HUES64 (cell line): ENCODE results near the gene ERICH4.

Experiments used
- H3K27ac ChIP-seq: 2 replicates; pipeline ENCODE4 v1.7.0; 2013; ENCODE audit warnings: low read depth, low read length, inconsistent platforms
- H3K27me3 ChIP-seq: 2 replicates; pipeline ENCODE4 v1.6.1; 2013; ENCODE audit warnings: mild to moderate bottlenecking, low read length; ENCODE audit not compliant: insufficient read depth
- H3K36me3 ChIP-seq: 2 replicates; pipeline ENCODE4 v1.6.1; 2013; ENCODE audit warnings: mild to moderate bottlenecking, low read length; ENCODE audit not compliant: insufficient read depth
- H3K4me1 ChIP-seq: 2 replicates; pipeline ENCODE4 v1.6.1; 2013; ENCODE audit warnings: mild to moderate bottlenecking, low read length, moderate library complexity; ENCODE audit not compliant: insufficient read depth
- H3K4me3 ChIP-seq: 2 replicates; pipeline ENCODE4 v1.5.1; 2013; ENCODE audit warnings: mild to moderate bottlenecking, low read length, moderate library complexity
- H3K9ac ChIP-seq: 2 replicates; pipeline ENCODE4 v1.6.1; 2013; ENCODE audit warnings: mild to moderate bottlenecking, low read depth, low read length
- H3K9me3 ChIP-seq: 2 replicates; pipeline ENCODE4 v1.6.1; 2013; ENCODE audit warnings: low read depth, low read length; ENCODE audit not compliant: insufficient read depth
- WGBS: fragments of 150-250, 120-280 bp; methylation state at CpG from one replicate; pipeline ENCODE4 v1.1.7; 2013; ENCODE audit warnings: missing lambda C conversion rate; 5-methylcytosine and 5-hydroxymethylcytosine counted together

The ERICH4 gene

DNA sequence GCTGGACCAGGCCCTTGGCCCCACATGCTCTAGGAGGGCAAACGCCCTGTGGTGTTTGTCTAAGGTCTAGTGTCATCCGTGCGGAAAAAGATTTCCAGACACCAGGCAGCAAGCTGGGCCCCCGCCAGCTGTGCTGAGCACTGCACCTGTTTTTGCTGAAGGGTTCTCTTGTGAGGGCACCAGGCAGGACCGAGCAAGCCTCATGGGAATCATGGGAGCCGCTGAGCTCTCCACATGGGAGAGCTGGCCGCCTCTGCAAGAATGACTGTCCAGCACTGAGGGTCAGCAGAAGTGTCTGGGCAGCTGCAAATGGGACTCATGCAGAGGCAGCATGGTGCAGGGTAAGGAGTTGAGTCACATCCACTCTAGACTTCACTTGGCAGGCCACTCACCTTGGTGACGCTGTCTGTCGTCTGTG, 27.8 kb upstream of the ERICH4 start:
- peaks cover 43% of the 10 kb centered on the region for H3K36me3 ChIP-seq
- WGBS = 96% methylated on average over 9 of the region's 9 CpGs

DNA sequence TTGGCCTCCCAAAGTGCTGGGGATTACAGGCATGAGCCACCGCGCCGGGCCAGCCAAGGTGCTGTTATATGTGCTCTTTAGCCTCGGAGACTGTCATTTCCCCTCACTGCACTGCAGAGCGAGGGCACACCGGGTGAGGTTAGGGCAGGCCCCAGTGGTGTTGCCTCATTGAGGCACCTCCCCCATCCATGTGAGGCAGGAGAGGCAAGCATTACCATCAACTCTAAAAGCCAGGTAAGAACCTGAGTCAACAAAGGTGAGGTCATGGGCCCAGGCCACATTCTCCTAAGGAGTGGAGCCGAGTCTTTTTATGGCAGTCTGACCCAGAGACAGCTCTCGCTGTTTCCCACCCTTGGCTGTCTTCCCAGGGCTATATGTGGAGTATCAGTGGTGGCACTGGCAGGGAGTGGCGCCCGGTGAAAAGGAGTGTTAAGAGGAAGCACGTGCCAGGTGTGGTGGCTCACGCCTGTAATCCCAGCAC, 26.7 kb upstream of the ERICH4 start:
- H3K4me3 ChIP-seq = no peak overlapping the region
- no peaks in the 10 kb centered on the region for H3K9me3 ChIP-seq
- WGBS = 94% methylated on average over 12 of the region's 12 CpGs
- H3K36me3 ChIP-seq = peaks cover 41% of the 10 kb centered on the region
- H3K9ac ChIP-seq = no peak overlapping the region
- H3K4me1 ChIP-seq = no peaks in the 10 kb centered on the region
- no peaks in the 10 kb centered on the region for H3K27me3 ChIP-seq
- H3K27ac ChIP-seq = no peak overlapping the region

More for the DNA sequence above, 27.8 kb upstream of the ERICH4 start:
- Histone ChIP-seq H3K27me3 (no peaks in the 10 kb centered on the region), H3K9ac (no peak overlapping the region), H3K4me1 (no peaks in the 10 kb centered on the region), H3K4me3 (no peak overlapping the region), H3K9me3 (no peaks in the 10 kb centered on the region), H3K27ac (no peak overlapping the region)

DNA sequence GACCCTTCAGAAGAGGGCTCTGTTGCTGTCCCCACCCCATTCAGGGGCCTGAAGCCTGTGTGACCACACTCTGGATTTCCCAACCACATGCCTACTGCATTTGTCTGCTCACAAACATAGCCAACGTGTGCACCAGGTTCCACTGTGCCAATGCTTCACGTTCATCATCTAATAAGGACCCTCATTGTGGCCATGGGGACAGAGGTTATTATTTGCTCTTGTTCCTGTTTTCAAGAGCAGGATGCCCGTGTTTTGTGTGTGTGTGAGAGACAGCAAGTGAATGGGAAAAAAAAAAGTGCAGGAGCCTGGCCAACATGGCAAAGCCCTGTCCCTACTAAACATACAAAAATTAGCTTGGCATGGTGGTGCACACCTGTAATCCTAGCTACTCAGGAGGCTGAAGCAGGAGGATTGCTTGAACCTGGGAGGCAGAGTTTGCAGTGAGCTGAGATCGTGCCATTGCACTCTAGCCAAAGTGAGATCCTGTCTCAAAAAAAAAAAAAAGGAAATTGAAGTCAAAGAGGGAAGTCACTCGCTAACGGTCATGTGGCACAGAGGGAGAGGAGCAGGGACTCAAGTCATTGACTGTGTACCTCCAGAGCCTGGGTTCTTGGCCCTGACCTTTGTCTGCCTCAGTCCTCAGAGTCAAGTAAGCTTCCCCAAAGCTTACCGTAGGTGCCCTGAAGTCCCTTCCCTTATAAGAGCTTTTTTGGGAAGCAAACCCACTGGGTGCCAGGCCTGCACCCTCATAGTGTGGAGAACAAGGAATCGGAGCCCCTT, 22.7 kb upstream of the ERICH4 start:
- WGBS = 91% methylated on average over 8 of the region's 8 CpGs
- Histone ChIP-seq H3K27me3 (no peaks in the 10 kb centered on the region), H3K27ac (no peak overlapping the region), H3K4me3 (no peak overlapping the region), H3K9me3 (no peaks in the 10 kb centered on the region), H3K36me3 (peaks cover 44% of the 10 kb centered on the region), H3K4me1 (no peaks in the 10 kb centered on the region), H3K9ac (no peak overlapping the region)

DNA sequence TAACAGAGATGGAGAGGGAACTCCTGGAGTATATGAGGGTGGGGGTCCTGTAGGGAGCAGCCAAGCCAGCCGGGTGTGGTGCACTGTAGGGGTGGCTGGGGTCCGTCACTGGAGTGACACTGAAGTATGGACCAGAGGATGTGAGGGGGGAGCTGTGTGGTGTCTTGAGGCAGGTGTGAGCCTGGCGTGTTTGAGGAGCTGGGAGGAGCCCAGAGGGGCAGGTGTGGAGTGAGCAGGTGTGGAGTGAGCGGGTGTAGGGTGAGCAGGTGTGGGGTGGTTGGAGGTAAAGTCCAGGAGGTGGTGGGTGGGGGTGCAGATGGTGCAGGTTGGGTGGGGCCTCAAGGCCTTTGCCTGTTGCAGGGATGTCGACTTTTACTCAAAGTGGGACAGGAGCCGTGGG, 21.6 kb upstream of the ERICH4 start:
- Histone ChIP-seq H3K27me3 (no peaks in the 10 kb centered on the region), H3K9me3 (no peaks in the 10 kb centered on the region), H3K27ac (no peak overlapping the region), H3K9ac (no peak overlapping the region), H3K36me3 (peaks cover 39% of the 10 kb centered on the region), H3K4me1 (no peaks in the 10 kb centered on the region), H3K4me3 (no peak overlapping the region)
- WGBS = 89% methylated on average over 6 of the region's 6 CpGs

DNA sequence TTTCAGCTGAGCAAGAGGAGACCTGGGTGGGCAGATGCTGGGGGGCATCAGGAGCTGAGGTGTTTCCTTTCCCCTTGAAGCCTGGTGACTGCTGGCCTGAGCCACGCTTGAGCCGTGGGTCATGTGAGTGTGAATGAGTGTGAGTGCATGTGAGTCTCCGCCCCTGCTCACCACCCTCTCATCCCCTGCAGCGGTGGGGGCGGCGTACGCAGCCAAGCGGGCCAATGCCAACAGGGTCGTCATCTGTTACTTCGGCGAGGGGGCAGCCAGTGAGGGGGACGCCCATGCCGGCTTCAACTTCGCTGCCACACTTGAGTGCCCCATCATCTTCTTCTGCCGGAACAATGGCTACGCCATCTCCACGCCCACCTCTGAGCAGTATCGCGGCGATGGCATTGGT, 21.0 kb upstream of the ERICH4 start:
- 95% methylated on average over 20 of the region's 20 CpGs for WGBS
- Histone ChIP-seq H3K4me1 (peaks cover 5% of the 10 kb centered on the region; the same call in 1 of the 2 replicates), H3K27me3 (no peaks in the 10 kb centered on the region), H3K9ac (no peak overlapping the region), H3K9me3 (no peaks in the 10 kb centered on the region), H3K27ac (no peak overlapping the region), H3K36me3 (peaks cover 36% of the 10 kb centered on the region), H3K4me3 (no peak overlapping the region)

DNA sequence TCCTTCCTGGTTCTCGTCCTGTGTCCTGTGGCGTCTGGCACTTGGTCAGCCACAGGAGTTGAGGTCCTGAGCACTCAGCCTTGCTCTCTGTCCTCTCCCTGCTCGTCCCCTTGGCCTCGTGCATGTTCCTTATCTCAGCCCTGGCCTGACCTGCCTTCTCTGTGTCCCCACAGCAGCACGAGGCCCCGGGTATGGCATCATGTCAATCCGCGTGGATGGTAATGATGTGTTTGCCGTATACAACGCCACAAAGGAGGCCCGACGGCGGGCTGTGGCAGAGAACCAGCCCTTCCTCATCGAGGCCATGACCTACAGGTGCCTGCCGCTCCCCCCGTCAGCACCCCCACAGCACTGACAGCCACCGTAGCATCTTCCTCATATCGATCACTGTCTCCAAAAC, 20.5 kb upstream of the ERICH4 start:
- Histone ChIP-seq H3K27me3 (no peaks in the 10 kb centered on the region), H3K4me3 (no peak overlapping the region), H3K27ac (no peak overlapping the region), H3K4me1 (peaks cover 5% of the 10 kb centered on the region; the same call in 1 of the 2 replicates), H3K9me3 (no peaks in the 10 kb centered on the region), H3K9ac (no peak overlapping the region), H3K36me3 (peaks cover 32% of the 10 kb centered on the region)
- WGBS = 91% methylated on average over 18 of the region's 18 CpGs

DNA sequence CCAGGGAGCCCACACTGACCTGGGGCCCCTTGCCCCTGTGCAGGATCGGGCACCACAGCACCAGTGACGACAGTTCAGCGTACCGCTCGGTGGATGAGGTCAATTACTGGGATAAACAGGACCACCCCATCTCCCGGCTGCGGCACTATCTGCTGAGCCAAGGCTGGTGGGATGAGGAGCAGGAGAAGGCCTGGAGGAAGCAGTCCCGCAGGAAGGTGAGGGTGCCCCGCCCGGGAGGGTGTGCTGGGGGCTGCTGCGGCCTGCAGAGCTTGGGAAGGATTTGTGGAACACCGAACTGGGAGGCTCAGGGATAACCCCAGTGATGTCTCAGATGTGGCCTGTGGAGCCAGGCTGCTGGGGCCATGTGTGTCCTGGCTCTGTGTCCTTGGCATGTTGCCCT, 20.0 kb upstream of the ERICH4 start:
- Histone ChIP-seq H3K36me3 (peaks cover 32% of the 10 kb centered on the region), H3K4me1 (peaks cover 5% of the 10 kb centered on the region; the same call in 1 of the 2 replicates), H3K4me3 (no peak overlapping the region), H3K27ac (no peak overlapping the region), H3K9me3 (no peaks in the 10 kb centered on the region), H3K9ac (no peak overlapping the region), H3K27me3 (no peaks in the 10 kb centered on the region)
- 94% methylated on average over 12 of the region's 12 CpGs for WGBS

DNA sequence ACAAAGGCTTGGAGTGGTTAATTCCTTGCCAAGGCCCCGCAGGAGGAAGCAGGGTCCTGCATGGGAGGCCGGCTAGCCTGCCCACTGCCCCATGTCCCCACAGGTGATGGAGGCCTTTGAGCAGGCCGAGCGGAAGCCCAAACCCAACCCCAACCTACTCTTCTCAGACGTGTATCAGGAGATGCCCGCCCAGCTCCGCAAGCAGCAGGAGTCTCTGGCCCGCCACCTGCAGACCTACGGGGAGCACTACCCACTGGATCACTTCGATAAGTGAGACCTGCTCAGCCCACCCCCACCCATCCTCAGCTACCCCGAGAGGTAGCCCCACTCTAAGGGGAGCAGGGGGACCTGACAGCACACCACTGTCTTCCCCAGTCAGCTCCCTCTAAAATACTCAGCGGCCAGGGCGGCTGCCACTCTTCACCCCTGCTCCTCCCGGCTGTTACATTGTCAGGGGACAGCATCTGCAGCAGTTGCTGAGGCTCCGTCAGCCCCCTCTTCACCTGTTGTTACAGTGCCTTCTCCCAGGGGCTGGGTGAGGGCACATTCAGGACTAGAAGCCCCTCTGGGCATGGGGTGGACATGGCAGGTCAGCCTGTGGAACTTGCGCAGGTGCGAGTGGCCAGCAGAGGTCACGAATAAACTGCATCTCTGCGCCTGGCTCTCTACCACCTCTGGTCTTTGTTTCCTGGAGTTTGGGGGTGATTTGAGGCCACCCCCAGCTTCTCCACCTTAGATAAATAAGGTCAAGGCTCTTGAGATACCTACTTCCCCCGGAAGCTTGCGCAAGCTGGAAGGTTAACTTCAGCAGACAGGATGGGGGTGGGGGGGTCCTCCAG, 18.4 kb upstream of the ERICH4 start:
- WGBS = 90% methylated on average over 21 of the region's 21 CpGs
- Histone ChIP-seq H3K27ac (no peak overlapping the region), H3K9me3 (no peaks in the 10 kb centered on the region), H3K9ac (no peak overlapping the region), H3K36me3 (peaks cover 24% of the 10 kb centered on the region), H3K4me3 (no peak overlapping the region), H3K27me3 (no peaks in the 10 kb centered on the region), H3K4me1 (peaks cover 11% of the 10 kb centered on the region)

DNA sequence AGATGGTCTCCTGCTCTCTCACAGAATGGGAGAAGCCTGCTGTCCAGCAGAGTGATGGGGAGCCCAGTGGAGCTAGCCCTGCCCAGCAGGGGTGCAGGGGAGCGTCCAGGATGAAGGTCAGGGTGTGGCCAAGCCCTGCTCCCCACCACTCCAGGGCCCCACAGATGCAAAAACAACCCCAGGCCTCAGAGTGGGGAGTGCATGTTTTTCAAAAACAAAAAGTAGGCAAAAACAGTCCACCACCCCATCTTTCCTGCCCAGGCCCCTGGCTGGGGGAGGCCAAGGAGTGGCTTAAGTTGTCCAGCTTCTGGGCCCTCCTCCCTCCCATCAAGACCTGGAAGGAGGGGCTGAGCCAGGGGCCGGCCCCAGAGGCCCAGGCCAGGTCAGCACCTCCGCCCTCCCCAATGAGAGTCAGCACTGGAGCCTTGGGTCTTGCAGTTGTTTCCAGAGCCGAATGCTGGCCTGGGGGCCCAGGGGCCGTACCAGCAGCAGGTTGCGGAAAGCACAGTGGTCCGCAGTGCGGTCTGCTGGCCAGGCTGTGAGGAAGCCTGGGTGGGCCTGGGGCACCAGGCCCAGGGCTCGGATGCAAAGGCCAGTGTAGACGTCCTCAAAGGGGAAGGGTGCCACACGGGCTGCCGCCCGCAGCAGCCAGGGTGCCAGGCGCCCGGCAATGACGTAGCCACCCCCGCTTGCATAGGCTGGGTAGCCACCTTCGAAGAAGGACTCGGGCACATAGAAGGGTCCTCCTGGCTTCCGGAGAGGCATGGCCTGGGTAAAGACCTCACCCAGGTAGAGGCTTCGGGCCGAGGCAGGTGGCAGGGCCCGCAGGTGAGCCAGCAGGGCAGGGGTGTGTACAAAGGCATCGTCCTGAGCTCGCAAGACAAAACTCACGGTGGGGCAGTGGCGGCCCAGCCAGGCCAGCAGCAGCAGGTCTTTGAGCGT, 17.5 kb upstream of the ERICH4 start:
- H3K9ac ChIP-seq = no peak overlapping the region
- H3K4me1 ChIP-seq = peaks cover 11% of the 10 kb centered on the region
- H3K9me3 ChIP-seq = no peaks in the 10 kb centered on the region
- H3K27me3 ChIP-seq = no peaks in the 10 kb centered on the region
- H3K36me3 ChIP-seq = peaks cover 16% of the 10 kb centered on the region
- H3K4me3 ChIP-seq = no peak overlapping the region
- 95% methylated on average over 28 of the region's 28 CpGs for WGBS
- H3K27ac ChIP-seq = no peak overlapping the region

DNA sequence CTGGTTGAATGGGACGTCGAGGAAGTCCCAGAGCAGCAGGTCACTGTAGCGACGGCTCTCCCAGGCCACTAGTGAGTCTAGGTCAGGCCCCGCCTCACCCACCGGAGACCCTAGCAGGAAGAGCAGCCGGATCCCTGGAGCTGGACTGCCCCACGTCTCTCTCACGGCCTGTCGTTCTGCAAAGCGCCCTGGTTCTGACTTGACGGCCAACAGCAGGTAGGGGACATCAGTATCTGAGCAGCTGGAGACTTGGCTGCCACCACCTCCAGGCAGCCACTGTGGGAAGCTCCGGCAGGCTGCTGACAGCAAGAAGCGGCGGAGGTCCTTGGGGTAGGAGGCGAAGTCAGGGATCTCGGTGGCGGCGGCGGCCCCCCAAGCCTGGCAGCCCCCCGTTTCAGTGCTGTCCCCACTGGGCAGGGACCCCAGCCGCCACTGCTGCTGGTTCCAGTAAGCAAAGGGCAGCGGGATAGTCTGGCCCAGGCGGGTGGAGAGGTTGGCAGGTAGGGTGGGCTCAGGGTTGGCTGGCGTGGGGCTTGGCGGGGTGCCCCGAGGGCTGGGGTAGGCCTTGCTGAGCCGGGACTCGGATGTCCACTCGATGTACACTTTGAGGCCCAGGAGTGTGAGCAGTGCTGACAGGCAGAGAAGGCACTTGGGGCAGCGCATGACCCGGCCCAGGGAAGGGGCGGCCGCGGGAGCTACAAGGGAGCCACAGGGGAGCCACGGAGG, 16.7 kb upstream of the ERICH4 start:
- Histone ChIP-seq H3K4me1 (peaks cover 11% of the 10 kb centered on the region), H3K4me3 (peak overlapping the region; percentile 57; the same call in 1 of the 2 replicates), H3K9me3 (no peaks in the 10 kb centered on the region), H3K27me3 (no peaks in the 10 kb centered on the region), H3K9ac (no peak overlapping the region), H3K27ac (no peak overlapping the region), H3K36me3 (peaks cover 24% of the 10 kb centered on the region)
- 89% methylated on average over 36 of the region's 36 CpGs for WGBS
